Stimulated activated effector memory CD8-positive, alpha-beta T cell treated with anti-CD3 and anti-CD28 coated beads, Interleukin-12 subunit alpha, Interleukin-12 subunit beta, amount 100 ng/mL, for 72 hours (primary cell): Measurements from ENCODE around the gene DAPK2.

ENCODE experiments used
- ATAC-seq: fragments of 150-1000 bp; cut with Tn5 transposase; 2 replicates; pipeline ENCODE4 v1.10.0; 2021
- DNase-seq, 2 donors: peaks; one replicate each; pipeline ENCODE4 v3.0.0; 2021 to 2022; ENCODE audit warnings: low spot score in 2 of 2
- H3K27ac Mint-ChIP-seq: one replicate; pipeline ENCODE4 v1.8.0; 2022; ENCODE audit warnings: mild to moderate bottlenecking, mixed read lengths
- H3K36me3 Mint-ChIP-seq: one replicate; pipeline ENCODE4 v1.8.0; 2022; ENCODE audit warnings: mild to moderate bottlenecking, mixed read lengths
- H3K4me1 Mint-ChIP-seq: one replicate; pipeline ENCODE4 v1.8.0; 2022; ENCODE audit warnings: mixed read lengths
- H3K4me3 Mint-ChIP-seq: one replicate; pipeline ENCODE4 v1.8.0; 2022; ENCODE audit warnings: mild to moderate bottlenecking, mixed read lengths
- H3K9me3 Mint-ChIP-seq: one replicate; pipeline ENCODE4 v1.8.0; 2022; ENCODE audit warnings: mixed read lengths

The DAPK2 gene

GRCh38 chr15:63984331-63984730 lies 62.0 kb downstream of the DAPK2 start:
- Mint-ChIP-seq H3K36me3 (no peaks in the 10 kb centered on the region), H3K9me3 (no peaks in the 10 kb centered on the region), H3K4me3 (no peak overlapping the region), H3K27ac (no peak overlapping the region), H3K4me1 (peaks cover 10% of the 10 kb centered on the region)
- ATAC-seq (no peak), DNase-seq (no peak)

- DNase-seq (no peak), ATAC-seq (no peak)
- Mint-ChIP-seq H3K4me1 (peaks cover 14% of the 10 kb centered on the region), H3K9me3 (no peaks in the 10 kb centered on the region), H3K4me3 (no peak overlapping the region), H3K27ac (no peak overlapping the region), H3K36me3 (no peaks in the 10 kb centered on the region)
Measured at GRCh38 chr15:63983061-63983711, 63.1 kb downstream of the DAPK2 start.

GRCh38 chr15:63982381-63982854 lies 63.9 kb downstream of the DAPK2 start:
- DNase-seq (no peak), ATAC-seq (no peak)
- Mint-ChIP-seq H3K27ac (no peak overlapping the region), H3K9me3 (no peaks in the 10 kb centered on the region), H3K4me3 (no peak overlapping the region), H3K36me3 (no peaks in the 10 kb centered on the region), H3K4me1 (peaks cover 14% of the 10 kb centered on the region)

- Mint-ChIP-seq H3K4me3 (no peak overlapping the region), H3K36me3 (no peaks in the 10 kb centered on the region), H3K27ac (no peak overlapping the region), H3K4me1 (peaks cover 9% of the 10 kb centered on the region), H3K9me3 (no peaks in the 10 kb centered on the region)
- ATAC-seq, result no peak
- no peak for DNase-seq
Measured at GRCh38 chr15:63981596-63982320, 64.5 kb downstream of the DAPK2 start.

- H3K36me3 Mint-ChIP-seq, result no peaks in the 10 kb centered on the region
- ATAC-seq (no peak), DNase-seq (no peak)
- no peak overlapping the region for H3K27ac Mint-ChIP-seq
- peaks cover 5% of the 10 kb centered on the region for H3K4me1 Mint-ChIP-seq
- no peak overlapping the region for H3K4me3 Mint-ChIP-seq
- no peaks in the 10 kb centered on the region for H3K9me3 Mint-ChIP-seq
Measured at GRCh38 chr15:63979262-63979793, 67.0 kb downstream of the DAPK2 start.

GRCh38 chr15:63978511-63979261 lies 67.6 kb downstream of the DAPK2 start:
- Mint-ChIP-seq H3K4me1 (peaks cover 6% of the 10 kb centered on the region), H3K27ac (peak overlapping the region; percentile 50), H3K9me3 (no peaks in the 10 kb centered on the region), H3K36me3 (no peaks in the 10 kb centered on the region), H3K4me3 (no peak overlapping the region)
- no peak for ATAC-seq
- no peak for DNase-seq

- DNase-seq, result peak in 1 of 2 donors; percentile 34
- no peak overlapping the region for H3K27ac Mint-ChIP-seq
- no peaks in the 10 kb centered on the region for H3K9me3 Mint-ChIP-seq
- H3K4me1 Mint-ChIP-seq, result peaks cover 18% of the 10 kb centered on the region
- H3K4me3 Mint-ChIP-seq, result no peak overlapping the region
- no peaks in the 10 kb centered on the region for H3K36me3 Mint-ChIP-seq
- ATAC-seq, result no peak
Measured at GRCh38 chr15:63977119-63977518, 69.2 kb downstream of the DAPK2 start.

GRCh38 chr15:63974021-63974420 lies 72.3 kb downstream of the DAPK2 start:
- no peak for DNase-seq
- Mint-ChIP-seq H3K36me3 (no peaks in the 10 kb centered on the region), H3K4me1 (peaks cover 45% of the 10 kb centered on the region), H3K9me3 (no peaks in the 10 kb centered on the region), H3K27ac (no peak overlapping the region), H3K4me3 (no peak overlapping the region)
- no peak for ATAC-seq

GRCh38 chr15:63973212-63974009 lies 72.9 kb downstream of the DAPK2 start:
- Mint-ChIP-seq H3K36me3 (no peaks in the 10 kb centered on the region), H3K9me3 (no peaks in the 10 kb centered on the region)

GRCh38 chr15:63972801-63973200 lies 73.5 kb downstream of the DAPK2 start:
- H3K9me3 Mint-ChIP-seq, result no peaks in the 10 kb centered on the region
- H3K4me1 Mint-ChIP-seq, result peaks cover 50% of the 10 kb centered on the region
- H3K36me3 Mint-ChIP-seq, result no peaks in the 10 kb centered on the region
- ATAC-seq, result no peak
- H3K4me3 Mint-ChIP-seq, result no peak overlapping the region
- no peak for DNase-seq
- H3K27ac Mint-ChIP-seq, result no peak overlapping the region

More at GRCh38 chr15:63973212-63974009, 72.9 kb downstream of the DAPK2 start:
- no peak for ATAC-seq
- H3K4me1 Mint-ChIP-seq, result peaks cover 46% of the 10 kb centered on the region
- peak overlapping the region; percentile 32 for H3K27ac Mint-ChIP-seq
- H3K4me3 Mint-ChIP-seq, result no peak overlapping the region
- DNase-seq, result peak in 1 of 2 donors; percentile 49

GRCh38 chr15:63971904-63972303 lies 74.4 kb downstream of the DAPK2 start:
- DNase-seq, result no peak
- H3K9me3 Mint-ChIP-seq, result no peaks in the 10 kb centered on the region
- no peaks in the 10 kb centered on the region for H3K36me3 Mint-ChIP-seq
- H3K4me1 Mint-ChIP-seq, result peaks cover 54% of the 10 kb centered on the region
- peak overlapping the region; percentile 61 for H3K4me3 Mint-ChIP-seq
- H3K27ac Mint-ChIP-seq, result peak overlapping the region; percentile 93
- no peak for ATAC-seq

GRCh38 chr15:63971427-63971805 lies 74.9 kb downstream of the DAPK2 start:
- no peaks in the 10 kb centered on the region for H3K9me3 Mint-ChIP-seq
- no peaks in the 10 kb centered on the region for H3K36me3 Mint-ChIP-seq
- DNase-seq (peak; percentile 19 to 62), ATAC-seq (peak; percentile 74)
- peaks cover 54% of the 10 kb centered on the region for H3K4me1 Mint-ChIP-seq
- peak overlapping the region; percentile 61 for H3K4me3 Mint-ChIP-seq
- H3K27ac Mint-ChIP-seq, result peak overlapping the region; percentile 93

GRCh38 chr15:63970621-63971426 lies 75.5 kb downstream of the DAPK2 start:
- peak; percentile 22 to 72 for DNase-seq
- H3K9me3 Mint-ChIP-seq, result no peaks in the 10 kb centered on the region
- H3K4me1 Mint-ChIP-seq, result peaks cover 54% of the 10 kb centered on the region
- ATAC-seq, result peak; percentile 96
- H3K4me3 Mint-ChIP-seq, result peak overlapping the region; percentile 61
- no peaks in the 10 kb centered on the region for H3K36me3 Mint-ChIP-seq
- peak overlapping the region; percentile 93 for H3K27ac Mint-ChIP-seq
